Measurements from ENCODE around the gene SPACA1.

The SPACA1 gene

GRCh38 chr6:88107241-88107640, 59.6 kb downstream of the SPACA1 start:
- DNase-seq = no peak

- DNase-seq = no peak
Measured at GRCh38 chr6:88111991-88112390, 64.3 kb downstream of the SPACA1 start.

- no peak for DNase-seq
Measured at GRCh38 chr6:88114838-88115237, 67.2 kb downstream of the SPACA1 start.

GRCh38 chr6:88115307-88115706, 67.7 kb downstream of the SPACA1 start:
- no peak for DNase-seq

- no peak for DNase-seq
Measured at GRCh38 chr6:88116276-88116675, 68.6 kb downstream of the SPACA1 start.

Data from CD4-positive, alpha-beta T cell treated with Interleukin-1 beta for 1 hour (primary cell).